ENCODE measurements around the gene EIPR1. TPM values are rescaled to one million over a fixed set of nuclear protein-coding genes. Genes with fewer than 3 reads are reported as not detected.

The EIPR1 gene
- total and polyA plus RNA-seq, 2 experiments from 2014 or later, result 17.4 to 46.3 TPM

DNA sequence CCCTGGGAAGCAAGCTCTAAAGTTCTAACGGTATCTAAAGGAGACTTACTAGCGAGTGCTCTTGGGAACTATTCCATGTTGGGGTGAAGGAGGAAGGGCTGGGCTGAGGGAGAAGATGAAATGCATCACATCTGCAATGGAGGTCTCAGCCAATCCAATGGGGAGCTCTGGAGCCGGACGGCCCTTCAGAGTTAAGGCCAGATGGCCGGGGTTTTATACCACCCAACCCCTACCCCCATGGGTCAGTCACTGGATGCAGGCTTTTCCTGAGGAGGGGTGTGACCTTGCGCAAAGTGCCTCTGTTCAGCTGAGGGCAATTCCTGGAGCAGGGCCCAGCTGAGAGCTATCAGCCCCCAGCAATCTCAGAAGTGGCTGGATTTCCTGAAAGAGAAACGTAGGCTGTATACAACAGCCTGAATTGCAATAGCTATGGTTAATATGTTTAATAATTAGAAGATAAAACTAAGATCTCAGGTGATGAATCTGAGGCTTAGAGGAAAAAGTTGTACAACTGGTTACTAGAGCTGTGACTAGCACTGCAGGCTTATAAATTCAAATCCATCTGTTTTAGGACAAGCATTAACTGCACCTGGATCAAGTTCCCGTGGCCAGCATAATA is 21.6 kb downstream of the EIPR1 start:
- no peak overlapping the region for H2AFZ ChIP-seq
- H3K9me2 ChIP-seq (ENCODE audit: insufficient read depth), result no peaks in the 10 kb centered on the region; the same call in 1 of the 2 replicates
- no peaks in the 10 kb centered on the region for H3K27me3 ChIP-seq (ENCODE audit: insufficient read depth)
- TF ChIP-seq, protein P1, sequence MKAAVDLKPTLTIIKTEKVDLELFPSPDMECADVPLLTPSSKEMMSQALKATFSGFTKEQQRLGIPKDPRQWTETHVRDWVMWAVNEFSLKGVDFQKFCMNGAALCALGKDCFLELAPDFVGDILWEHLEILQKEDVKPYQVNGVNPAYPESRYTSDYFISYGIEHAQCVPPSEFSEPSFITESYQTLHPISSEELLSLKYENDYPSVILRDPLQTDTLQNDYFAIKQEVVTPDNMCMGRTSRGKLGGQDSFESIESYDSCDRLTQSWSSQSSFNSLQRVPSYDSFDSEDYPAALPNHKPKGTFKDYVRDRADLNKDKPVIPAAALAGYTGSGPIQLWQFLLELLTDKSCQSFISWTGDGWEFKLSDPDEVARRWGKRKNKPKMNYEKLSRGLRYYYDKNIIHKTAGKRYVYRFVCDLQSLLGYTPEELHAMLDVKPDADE (IDR thresholded peaks at IDR 0.05), result no peak
- TF ChIP-seq EZH2phosphoT487 (IDR thresholded peaks at IDR 0.05; ENCODE audit: unreplicated experiment) (no peak), POLR2AphosphoS5 (IDR thresholded peaks at IDR 0.05; ENCODE audit: low read depth) (no peak), CREB1 (CRISPR knock-in tag; IDR thresholded peaks at IDR 0.05; ENCODE audit: low read depth) (no peak), JUNB (IDR thresholded peaks at IDR 0.05; ENCODE audit: unreplicated experiment) (no peak), ZNF331 (CRISPR knock-in tag; IDR thresholded peaks at IDR 0.05; ENCODE audit: low read depth) (no peak), STAT1 (IDR thresholded peaks at IDR 0.05; ENCODE audit: unreplicated experiment) (no peak), NANOG (IDR thresholded peaks at IDR 0.05; ENCODE audit: borderline replicate concordance) (no peak)
- TF ChIP-seq, protein P2, sequence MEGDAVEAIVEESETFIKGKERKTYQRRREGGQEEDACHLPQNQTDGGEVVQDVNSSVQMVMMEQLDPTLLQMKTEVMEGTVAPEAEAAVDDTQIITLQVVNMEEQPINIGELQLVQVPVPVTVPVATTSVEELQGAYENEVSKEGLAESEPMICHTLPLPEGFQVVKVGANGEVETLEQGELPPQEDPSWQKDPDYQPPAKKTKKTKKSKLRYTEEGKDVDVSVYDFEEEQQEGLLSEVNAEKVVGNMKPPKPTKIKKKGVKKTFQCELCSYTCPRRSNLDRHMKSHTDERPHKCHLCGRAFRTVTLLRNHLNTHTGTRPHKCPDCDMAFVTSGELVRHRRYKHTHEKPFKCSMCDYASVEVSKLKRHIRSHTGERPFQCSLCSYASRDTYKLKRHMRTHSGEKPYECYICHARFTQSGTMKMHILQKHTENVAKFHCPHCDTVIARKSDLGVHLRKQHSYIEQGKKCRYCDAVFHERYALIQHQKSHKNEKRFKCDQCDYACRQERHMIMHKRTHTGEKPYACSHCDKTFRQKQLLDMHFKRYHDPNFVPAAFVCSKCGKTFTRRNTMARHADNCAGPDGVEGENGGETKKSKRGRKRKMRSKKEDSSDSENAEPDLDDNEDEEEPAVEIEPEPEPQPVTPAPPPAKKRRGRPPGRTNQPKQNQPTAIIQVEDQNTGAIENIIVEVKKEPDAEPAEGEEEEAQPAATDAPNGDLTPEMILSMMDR (conservative IDR thresholded peaks at IDR 0.05; ENCODE audit: low read depth in 2 of 2), result no peak
- TF ChIP-seq, protein P3, sequence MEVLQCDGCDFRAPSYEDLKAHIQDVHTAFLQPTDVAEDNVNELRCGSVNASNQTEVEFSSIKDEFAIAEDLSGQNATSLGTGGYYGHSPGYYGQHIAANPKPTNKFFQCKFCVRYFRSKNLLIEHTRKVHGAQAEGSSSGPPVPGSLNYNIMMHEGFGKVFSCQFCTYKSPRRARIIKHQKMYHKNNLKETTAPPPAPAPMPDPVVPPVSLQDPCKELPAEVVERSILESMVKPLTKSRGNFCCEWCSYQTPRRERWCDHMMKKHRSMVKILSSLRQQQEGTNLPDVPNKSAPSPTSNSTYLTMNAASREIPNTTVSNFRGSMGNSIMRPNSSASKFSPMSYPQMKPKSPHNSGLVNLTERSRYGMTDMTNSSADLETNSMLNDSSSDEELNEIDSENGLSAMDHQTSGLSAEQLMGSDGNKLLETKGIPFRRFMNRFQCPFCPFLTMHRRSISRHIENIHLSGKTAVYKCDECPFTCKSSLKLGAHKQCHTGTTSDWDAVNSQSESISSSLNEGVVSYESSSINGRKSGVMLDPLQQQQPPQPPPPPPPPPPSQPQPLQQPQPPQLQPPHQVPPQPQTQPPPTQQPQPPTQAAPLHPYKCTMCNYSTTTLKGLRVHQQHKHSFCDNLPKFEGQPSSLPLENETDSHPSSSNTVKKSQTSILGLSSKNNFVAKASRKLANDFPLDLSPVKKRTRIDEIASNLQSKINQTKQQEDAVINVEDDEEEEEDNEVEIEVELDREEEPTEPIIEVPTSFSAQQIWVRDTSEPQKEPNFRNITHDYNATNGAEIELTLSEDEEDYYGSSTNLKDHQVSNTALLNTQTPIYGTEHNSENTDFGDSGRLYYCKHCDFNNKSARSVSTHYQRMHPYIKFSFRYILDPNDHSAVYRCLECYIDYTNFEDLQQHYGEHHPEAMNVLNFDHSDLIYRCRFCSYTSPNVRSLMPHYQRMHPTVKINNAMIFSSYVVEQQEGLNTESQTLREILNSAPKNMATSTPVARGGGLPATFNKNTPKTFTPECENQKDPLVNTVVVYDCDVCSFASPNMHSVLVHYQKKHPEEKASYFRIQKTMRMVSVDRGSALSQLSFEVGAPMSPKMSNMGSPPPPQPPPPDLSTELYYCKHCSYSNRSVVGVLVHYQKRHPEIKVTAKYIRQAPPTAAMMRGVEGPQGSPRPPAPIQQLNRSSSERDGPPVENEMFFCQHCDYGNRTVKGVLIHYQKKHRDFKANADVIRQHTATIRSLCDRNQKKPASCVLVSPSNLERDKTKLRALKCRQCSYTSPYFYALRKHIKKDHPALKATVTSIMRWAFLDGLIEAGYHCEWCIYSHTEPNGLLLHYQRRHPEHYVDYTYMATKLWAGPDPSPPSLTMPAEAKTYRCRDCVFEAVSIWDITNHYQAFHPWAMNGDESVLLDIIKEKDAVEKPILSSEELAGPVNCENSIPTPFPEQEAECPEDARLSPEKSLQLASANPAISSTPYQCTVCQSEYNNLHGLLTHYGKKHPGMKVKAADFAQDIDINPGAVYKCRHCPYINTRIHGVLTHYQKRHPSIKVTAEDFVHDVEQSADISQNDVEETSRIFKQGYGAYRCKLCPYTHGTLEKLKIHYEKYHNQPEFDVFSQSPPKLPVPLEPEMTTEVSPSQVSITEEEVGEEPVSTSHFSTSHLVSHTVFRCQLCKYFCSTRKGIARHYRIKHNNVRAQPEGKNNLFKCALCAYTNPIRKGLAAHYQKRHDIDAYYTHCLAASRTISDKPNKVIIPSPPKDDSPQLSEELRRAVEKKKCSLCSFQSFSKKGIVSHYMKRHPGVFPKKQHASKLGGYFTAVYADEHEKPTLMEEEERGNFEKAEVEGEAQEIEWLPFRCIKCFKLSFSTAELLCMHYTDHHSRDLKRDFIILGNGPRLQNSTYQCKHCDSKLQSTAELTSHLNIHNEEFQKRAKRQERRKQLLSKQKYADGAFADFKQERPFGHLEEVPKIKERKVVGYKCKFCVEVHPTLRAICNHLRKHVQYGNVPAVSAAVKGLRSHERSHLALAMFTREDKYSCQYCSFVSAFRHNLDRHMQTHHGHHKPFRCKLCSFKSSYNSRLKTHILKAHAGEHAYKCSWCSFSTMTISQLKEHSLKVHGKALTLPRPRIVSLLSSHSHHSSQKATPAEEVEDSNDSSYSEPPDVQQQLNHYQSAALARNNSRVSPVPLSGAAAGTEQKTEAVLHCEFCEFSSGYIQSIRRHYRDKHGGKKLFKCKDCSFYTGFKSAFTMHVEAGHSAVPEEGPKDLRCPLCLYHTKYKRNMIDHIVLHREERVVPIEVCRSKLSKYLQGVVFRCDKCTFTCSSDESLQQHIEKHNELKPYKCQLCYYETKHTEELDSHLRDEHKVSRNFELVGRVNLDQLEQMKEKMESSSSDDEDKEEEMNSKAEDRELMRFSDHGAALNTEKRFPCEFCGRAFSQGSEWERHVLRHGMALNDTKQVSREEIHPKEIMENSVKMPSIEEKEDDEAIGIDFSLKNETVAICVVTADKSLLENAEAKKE (CRISPR knock-in tag; IDR thresholded peaks at IDR 0.05), result no peak
- H3K4me1 ChIP-seq (ENCODE audit: insufficient read depth), result no peaks in the 10 kb centered on the region
- Mint-ChIP-seq H3K27ac (no peak overlapping the region), H3K27me3 (ENCODE audit: insufficient read depth, low read depth, poor library complexity) (no peaks in the 10 kb centered on the region), H3K9me3 (no peaks in the 10 kb centered on the region; the same call in 2 of the 3 replicates), H3K4me1 (peaks cover 13% of the 10 kb centered on the region), H3K4me3 (no peak overlapping the region), H3K36me3 (ENCODE audit: low read depth) (peaks cover 22% of the 10 kb centered on the region)
- H3K79me2 ChIP-seq (replicated peaks; ENCODE audit: insufficient read depth), result peaks cover 57% of the 10 kb centered on the region
- DNase-seq (ENCODE audit: low spot score) (no peak), ATAC-seq (no peak)
- no peaks in the 10 kb centered on the region; the same call in none of the 2 replicates for H4K20me1 ChIP-seq (replicated peaks; ENCODE audit: insufficient read depth)
- H3F3A ChIP-seq (replicated peaks; ENCODE audit: low read depth), result no peaks in the 10 kb centered on the region
- H3K27ac ChIP-seq (ENCODE audit: low read depth), result peak overlapping the region; percentile 16; the same call in 1 of the 2 replicates
- H3K4me3 ChIP-seq, result no peak overlapping the region
- no peak overlapping the region for H3K4me2 ChIP-seq
- peaks cover 4% of the 10 kb centered on the region; the same call in 1 of the 2 replicates for H3K36me3 ChIP-seq (ENCODE audit: insufficient read depth)
